PC-3 (cell line): ENCODE results near the gene POLR3GL. TPM values are rescaled to one million over a fixed set of nuclear protein-coding genes. Genes with fewer than 3 reads are reported as not detected.

ENCODE experiments used
- ATAC-seq: fragments of 200-7000 bp; cut with Tn5 transposase; 2 replicates; pipeline ENCODE4 v1.9.1; 2020; ENCODE audit warnings: mild to moderate bottlenecking, moderate library complexity
- BruUV-seq: library from RNA; stranded (reverse); fragments of 400-500 nt; replicated peaks from 2 replicates; lab custom pipeline; 2021; lab: Mats Ljungman, UMichigan
- CTCF ChIA-PET: fragments of 300-600 bp; sonication (Branson Sonifier 250); formaldehyde crosslinking; loops from one replicate; lab custom pipeline; 2022; ENCODE audit warnings: antibody characterized with exemption; lab: Charles Lee
- POLR2A ChIA-PET: fragments of 300-600 bp; sonication (Branson Sonifier 250); formaldehyde crosslinking; loops from one replicate; lab custom pipeline; 2022; ENCODE audit warnings: antibody characterized with exemption; ENCODE audit not compliant: unreplicated experiment; lab: Charles Lee
- DNase-seq: peaks from one replicate; pipeline ENCODE4 v3.0.0-alpha.2; 2015
- H2AFZ ChIP-seq: fragments of 300-600 bp; sonication (generic); 2 replicates; pipeline ENCODE4 v1.6.0; 2016; ENCODE audit warnings: antibody characterized with exemption, low read length
- H3F3A ChIP-seq: fragments of 300-600 bp; sonication (generic); one replicate; pipeline ENCODE4 v1.6.0; 2017; ENCODE audit warnings: antibody characterized with exemption, low read length, control low read depth, mild to moderate bottlenecking; ENCODE audit not compliant: unreplicated experiment
- H3K27ac ChIP-seq: fragments of 300-600 bp; sonication (generic); 2 replicates; pipeline ENCODE4 v1.5.1; 2016; ENCODE audit warnings: mild to moderate bottlenecking, low read length
- H3K27me3 ChIP-seq: fragments of 300-600 bp; sonication (generic); 2 replicates; pipeline ENCODE4 v1.6.1; 2016; ENCODE audit warnings: low read length, mixed read lengths
- H3K36me3 ChIP-seq: fragments of 300-600 bp; sonication (generic); 2 replicates; pipeline ENCODE4 v1.6.1; 2016; ENCODE audit warnings: low read depth, mixed run types, low read length, mixed read lengths
- H3K4me1 ChIP-seq: fragments of 300-600 bp; sonication (generic); 2 replicates; pipeline ENCODE4 v1.5.1; 2016; ENCODE audit warnings: low read length; ENCODE audit not compliant: insufficient read depth
- H3K4me2 ChIP-seq: fragments of 300-600 bp; sonication (generic); 2 replicates; pipeline ENCODE4 v1.6.0; 2016; ENCODE audit warnings: low read length
- H3K4me3 ChIP-seq: fragments of 300-600 bp; sonication (generic); 2 replicates; pipeline ENCODE4 v1.5.1; 2016; ENCODE audit warnings: mild to moderate bottlenecking, low read length, mixed read lengths
- H3K79me2 ChIP-seq: fragments of 300-600 bp; sonication (generic); 2 replicates; pipeline ENCODE4 v1.6.1; 2017; ENCODE audit warnings: low read length, mixed read lengths
- H3K9ac ChIP-seq: fragments of 300-600 bp; sonication (generic); 2 replicates; pipeline ENCODE4 v1.6.0; 2016; ENCODE audit warnings: mild to moderate bottlenecking, low read length
- H3K9me2 ChIP-seq: fragments of 300-600 bp; sonication (generic); replicated peaks from 2 replicates; pipeline ENCODE4 v1.6.1; 2016; ENCODE audit warnings: mixed run types, low read length, mixed read lengths
- H3K9me3 ChIP-seq: fragments of 300-600 bp; sonication (generic); 2 replicates; pipeline ENCODE4 v1.6.1; 2016; ENCODE audit warnings: low read length, mixed read lengths
- H4K20me1 ChIP-seq: fragments of 300-600 bp; sonication (generic); 2 replicates; pipeline ENCODE4 v1.6.1; 2016; ENCODE audit warnings: low read length, mixed read lengths
- EZH2 ChIP-seq: fragments of 300-600 bp; sonication (generic); IDR thresholded peaks from one replicate; pipeline ENCODE4 v1.6.1; 2017; ENCODE audit warnings: antibody characterized with exemption, mild to moderate bottlenecking, low read length; ENCODE audit not compliant: unreplicated experiment
- EZH2phosphoT487 ChIP-seq: fragments of 300-600 bp; sonication (generic); IDR thresholded peaks from 2 replicates; pipeline ENCODE4 v1.6.1; 2018; ENCODE audit warnings: mild to moderate bottlenecking, antibody characterized with exemption, low read length, borderline replicate concordance
- intact Hi-C: fragments of 100-400 bp; cut with micrococcal nuclease; formaldehyde crosslinking; loops from 2 replicates; pipeline ENCODE4 v1.9.0; 2023
- total RNA-seq: library from RNA; depleted of rRNA; stranded (reverse); fragments of >200 nt; gene quantifications from 2 replicates; pipeline ENCODE4 v1.2.3, GENCODE V29; 2014
- TF ChIP-seq, protein P1 (sequence below): fragments of 300-600 bp; sonication (generic); conservative IDR thresholded peaks from 2 replicates; pipeline ENCODE4 v1.5.1; 2017; ENCODE audit warnings: antibody characterized with exemption, low read depth, mild to moderate bottlenecking, low read length

The POLR3GL gene
- total RNA-seq, 1 experiment from 2014 or later, result 8.4 TPM

- H3K4me2 ChIP-seq, result no peak overlapping the region
- CTCF ChIA-PET, result no interaction called here
- TF ChIP-seq EZH2phosphoT487, result no peak
- no peak for TF ChIP-seq EZH2
- TF ChIP-seq, protein P1, sequence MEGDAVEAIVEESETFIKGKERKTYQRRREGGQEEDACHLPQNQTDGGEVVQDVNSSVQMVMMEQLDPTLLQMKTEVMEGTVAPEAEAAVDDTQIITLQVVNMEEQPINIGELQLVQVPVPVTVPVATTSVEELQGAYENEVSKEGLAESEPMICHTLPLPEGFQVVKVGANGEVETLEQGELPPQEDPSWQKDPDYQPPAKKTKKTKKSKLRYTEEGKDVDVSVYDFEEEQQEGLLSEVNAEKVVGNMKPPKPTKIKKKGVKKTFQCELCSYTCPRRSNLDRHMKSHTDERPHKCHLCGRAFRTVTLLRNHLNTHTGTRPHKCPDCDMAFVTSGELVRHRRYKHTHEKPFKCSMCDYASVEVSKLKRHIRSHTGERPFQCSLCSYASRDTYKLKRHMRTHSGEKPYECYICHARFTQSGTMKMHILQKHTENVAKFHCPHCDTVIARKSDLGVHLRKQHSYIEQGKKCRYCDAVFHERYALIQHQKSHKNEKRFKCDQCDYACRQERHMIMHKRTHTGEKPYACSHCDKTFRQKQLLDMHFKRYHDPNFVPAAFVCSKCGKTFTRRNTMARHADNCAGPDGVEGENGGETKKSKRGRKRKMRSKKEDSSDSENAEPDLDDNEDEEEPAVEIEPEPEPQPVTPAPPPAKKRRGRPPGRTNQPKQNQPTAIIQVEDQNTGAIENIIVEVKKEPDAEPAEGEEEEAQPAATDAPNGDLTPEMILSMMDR, result no peak
- intact Hi-C loops, result no loop called here
- no peaks in the 10 kb centered on the region for H3K36me3 ChIP-seq
- H3K9ac ChIP-seq, result no peak overlapping the region
- H3K9me3 ChIP-seq, result no peaks in the 10 kb centered on the region
- H3K79me2 ChIP-seq, result no peaks in the 10 kb centered on the region
- H3K4me3 ChIP-seq, result no peak overlapping the region
- POLR2A ChIA-PET, result no interaction called here
- BruUV-seq, result no TSS peak
- ATAC-seq (no peak), DNase-seq (no peak)
- no peaks in the 10 kb centered on the region for H3F3A ChIP-seq
- H3K4me1 ChIP-seq, result no peaks in the 10 kb centered on the region
- no peaks in the 10 kb centered on the region for H3K27me3 ChIP-seq
- H3K9me2 ChIP-seq, result no peaks in the 10 kb centered on the region
- no peak overlapping the region for H3K27ac ChIP-seq
- H4K20me1 ChIP-seq, result no peaks in the 10 kb centered on the region
- no peak overlapping the region for H2AFZ ChIP-seq
Observed at GRCh38 chr1:145942871-145943270, 21.6 kb upstream of the POLR3GL start.

DNA sequence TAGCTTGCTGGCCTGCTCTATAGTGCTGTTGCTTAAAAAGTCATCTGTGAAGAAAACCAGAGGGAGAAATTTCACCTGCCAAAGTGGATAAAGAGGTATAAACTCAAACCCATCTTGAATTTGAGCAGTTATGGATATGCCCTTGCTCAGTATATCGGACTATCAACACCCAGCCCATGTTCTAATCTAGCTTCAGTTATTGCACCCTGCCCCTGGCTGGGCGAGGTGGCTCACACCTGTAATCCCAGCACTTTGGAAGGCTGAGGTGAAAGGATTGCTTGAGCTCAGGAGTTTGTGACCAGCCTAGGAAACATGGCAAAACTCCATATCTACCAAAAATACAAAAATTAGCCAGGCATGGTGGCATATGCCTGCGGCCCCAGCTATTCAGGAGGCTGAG, 20.0 kb upstream of the POLR3GL start:
- H4K20me1 ChIP-seq, result no peaks in the 10 kb centered on the region
- TF ChIP-seq EZH2phosphoT487 (no peak), EZH2 (no peak)
- TF ChIP-seq, protein P1, result no peak
- intact Hi-C loops, result no loop called here
- CTCF ChIA-PET, result no interaction called here
- no TSS peak for BruUV-seq
- no peaks in the 10 kb centered on the region for H3K27me3 ChIP-seq
- H3K27ac ChIP-seq, result no peak overlapping the region
- H2AFZ ChIP-seq, result no peak overlapping the region
- no peaks in the 10 kb centered on the region for H3K79me2 ChIP-seq
- H3K9me3 ChIP-seq, result no peaks in the 10 kb centered on the region
- no peaks in the 10 kb centered on the region for H3K4me1 ChIP-seq
- no peak overlapping the region for H3K9ac ChIP-seq
- POLR2A ChIA-PET, result no interaction called here
- H3K9me2 ChIP-seq, result no peaks in the 10 kb centered on the region
- H3K36me3 ChIP-seq, result no peaks in the 10 kb centered on the region
- DNase-seq (no peak), ATAC-seq (no peak)
- H3F3A ChIP-seq, result no peaks in the 10 kb centered on the region
- no peak overlapping the region for H3K4me2 ChIP-seq
- no peak overlapping the region for H3K4me3 ChIP-seq

GRCh38 chr1:145946477-145946986, 18.0 kb upstream of the POLR3GL start:
- Histone ChIP-seq H3K79me2 (no peaks in the 10 kb centered on the region), H3K9me3 (no peaks in the 10 kb centered on the region), H3K4me1 (no peaks in the 10 kb centered on the region), H3F3A (no peaks in the 10 kb centered on the region), H3K9me2 (no peaks in the 10 kb centered on the region), H3K27ac (no peak overlapping the region), H3K9ac (no peak overlapping the region), H2AFZ (no peak overlapping the region), H3K36me3 (no peaks in the 10 kb centered on the region), H4K20me1 (no peaks in the 10 kb centered on the region), H3K4me3 (no peak overlapping the region), H3K27me3 (no peaks in the 10 kb centered on the region), H3K4me2 (no peak overlapping the region)
- CTCF ChIA-PET, result no interaction called here
- ATAC-seq (no peak), DNase-seq (no peak)
- no peak for TF ChIP-seq EZH2
- TF ChIP-seq, protein P1, result no peak
- no peak for TF ChIP-seq EZH2phosphoT487
- POLR2A ChIA-PET, result no interaction called here
- intact Hi-C loops, result no loop called here
- BruUV-seq, result no TSS peak
